Loucy (cell line): ENCODE data around the gene SEC23IP.

Experiments
- CTCF ChIP-seq: fragments of 200-600 bp; sonication (generic); conservative IDR thresholded peaks from 2 replicates; pipeline ENCODE4 v1.5.1; 2014; ENCODE audit warnings: mild to moderate bottlenecking, antibody characterized with exemption, low read length
- EZH2phosphoT487 ChIP-seq: fragments of 200-600 bp; IDR thresholded peaks from 2 replicates; pipeline ENCODE4 v1.6.1; 2018; ENCODE audit warnings: antibody characterized with exemption, mild to moderate bottlenecking, moderate library complexity, borderline replicate concordance

GRCh38 chr10:119878524-119878923 lies 14.0 kb upstream of the SEC23IP start:
- no peak for TF ChIP-seq CTCF
- no peak for TF ChIP-seq EZH2phosphoT487
